NCI-H128 (cell line): ENCODE data around the gene DMAC2.
"Not testable (repeated sequence)": the region's sequence is repeated elsewhere in the genome, so short reads cannot be mapped to it uniquely, and the experiment has no call there.

ENCODE experiments used
- DNase-seq: peaks from one replicate; lab custom pipeline; 2025; ENCODE audit not compliant: unreplicated experiment; lab: John Stamatoyannopoulos, UW

The DMAC2 gene

DNA sequence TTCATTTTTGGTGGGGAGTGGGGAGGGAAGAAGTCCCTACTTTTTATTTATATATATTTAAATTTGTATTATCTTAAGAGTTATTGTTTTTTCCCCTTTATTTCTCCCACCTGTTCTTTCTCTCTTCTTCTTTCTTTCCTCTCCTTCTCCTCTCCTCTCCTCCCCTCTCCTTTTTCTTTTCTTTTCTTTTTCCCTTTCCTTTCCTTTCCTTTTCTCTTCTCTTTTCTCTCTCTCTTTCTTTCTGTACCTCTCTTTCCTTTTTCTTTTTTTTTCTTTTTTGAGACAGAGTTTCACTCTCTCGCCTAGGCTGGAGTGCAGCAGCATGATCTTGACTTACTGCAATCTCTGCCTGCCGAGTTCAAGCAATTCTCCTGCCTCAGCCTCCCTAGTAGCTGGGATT lies 40.2 kb downstream of the DMAC2 start:
- no peak for DNase-seq

DNA sequence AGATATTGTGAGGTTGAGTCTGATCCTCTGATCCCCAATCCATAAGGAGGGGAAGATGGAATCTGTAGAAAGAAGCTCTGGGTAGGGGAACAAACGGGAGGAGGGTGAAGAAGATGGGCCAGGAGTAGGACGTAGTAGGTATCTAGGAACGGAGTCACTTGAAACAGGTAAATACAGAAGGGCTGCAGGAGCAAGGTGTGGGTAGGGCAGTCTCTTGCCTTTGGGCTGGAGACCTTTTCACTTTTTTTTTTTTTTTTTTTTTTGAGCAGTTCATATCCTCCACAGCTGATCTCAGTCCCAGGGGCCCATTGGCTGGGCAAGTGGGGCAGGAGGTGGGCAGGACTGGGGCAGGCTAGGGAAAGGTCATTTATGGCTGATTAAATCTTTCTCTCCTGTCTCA lies 40.6 kb downstream of the DMAC2 start:
- no peak for DNase-seq

DNA sequence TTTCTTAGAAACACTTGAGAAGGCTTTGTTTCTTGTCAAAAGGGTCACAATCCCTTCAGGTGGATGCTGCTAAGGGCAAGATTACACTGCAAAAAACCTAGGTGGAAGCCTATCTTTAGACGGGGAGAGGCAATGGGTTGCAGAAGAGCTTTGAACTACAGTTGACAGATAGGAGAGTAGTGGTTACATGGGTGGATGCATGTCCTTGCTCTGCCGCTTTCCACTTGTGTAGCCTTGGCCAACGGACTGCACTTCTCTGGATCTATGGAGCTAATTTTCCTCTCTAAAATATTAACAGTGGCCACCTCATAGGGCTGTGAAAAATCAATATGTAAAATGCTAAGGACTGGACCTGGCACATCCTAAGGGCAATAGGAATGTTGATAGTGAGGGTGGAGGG lies 41.1 kb downstream of the DMAC2 start:
- DNase-seq, result no peak

DNA sequence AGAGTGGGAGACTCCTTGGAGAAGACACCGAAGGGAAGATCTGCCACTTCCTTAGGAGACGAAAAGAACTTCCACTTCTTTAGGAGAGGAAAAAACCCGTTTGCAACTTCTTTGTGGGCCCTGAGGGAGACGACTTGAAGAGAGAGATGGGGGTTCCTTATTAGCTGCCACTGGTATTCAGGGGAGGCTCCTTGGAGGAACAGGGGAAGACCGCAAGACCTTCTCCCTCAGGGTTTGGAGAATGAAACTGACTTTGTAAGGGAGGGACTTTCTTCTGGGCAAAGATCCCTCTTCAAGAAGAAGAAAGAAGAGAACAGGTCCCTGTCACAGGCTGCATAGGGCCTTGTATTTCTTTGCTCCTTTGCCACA lies 41.7 kb downstream of the DMAC2 start:
- DNase-seq, result no peak

DNA sequence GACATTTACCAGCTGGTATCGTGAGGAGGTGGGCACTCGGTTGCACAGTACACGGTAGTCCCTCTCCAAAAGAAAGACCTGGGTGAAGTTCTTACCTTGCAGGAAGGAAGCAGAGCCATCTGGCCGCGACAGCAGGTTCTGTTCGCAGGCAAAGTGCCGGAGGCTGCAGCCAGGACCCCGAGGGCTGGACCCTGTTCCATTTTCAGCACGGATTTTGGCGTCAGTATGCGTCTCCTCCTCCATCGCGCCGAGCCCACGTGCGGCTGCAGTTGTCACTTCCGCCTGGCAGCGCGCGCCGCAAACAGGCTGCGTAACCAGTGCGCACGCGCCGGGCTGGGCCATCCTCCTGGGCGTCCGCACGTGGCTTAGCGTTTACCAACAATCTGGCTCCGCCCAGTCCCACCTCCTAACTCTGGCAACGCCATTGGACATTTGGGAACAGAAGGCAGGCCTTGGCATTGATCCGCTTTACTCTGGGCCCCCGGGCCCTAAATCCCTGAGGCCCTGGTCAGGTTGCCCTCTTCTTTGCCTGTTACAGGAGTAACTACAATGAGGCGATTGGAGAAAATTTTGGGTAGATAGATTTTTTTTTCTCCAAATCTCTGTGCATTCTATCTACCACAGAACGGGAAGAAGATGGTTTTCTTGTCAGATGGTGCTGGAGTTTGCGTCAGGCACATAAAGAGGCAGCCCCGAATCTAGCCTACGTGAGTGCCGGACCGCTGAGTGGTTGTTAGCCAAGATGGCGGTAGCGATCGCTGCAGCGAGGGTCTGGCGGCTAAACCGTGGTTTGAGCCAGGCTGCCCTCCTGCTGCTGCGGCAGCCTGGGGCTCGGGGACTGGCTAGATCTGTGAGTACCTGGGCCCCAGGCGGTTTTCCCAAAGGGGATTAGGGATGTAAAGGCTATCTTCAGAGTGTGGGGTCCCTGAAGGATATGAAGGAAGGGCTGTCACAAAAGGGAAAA lies 42.3 kb downstream of the DMAC2 start, which contains the start of the genes BCKDHA and EXOSC5:
Gene BCKDHA (plus strand): TSS at position 733 of the 964 bp plus-strand sequence. CDS start 10 bp downstream, at position 743.
Gene EXOSC5 (minus strand): TSS at position 274 of the 964 bp plus-strand sequence. CDS start 31 bp downstream, at position 243.
- DNase-seq, result peak; percentile 99

DNA sequence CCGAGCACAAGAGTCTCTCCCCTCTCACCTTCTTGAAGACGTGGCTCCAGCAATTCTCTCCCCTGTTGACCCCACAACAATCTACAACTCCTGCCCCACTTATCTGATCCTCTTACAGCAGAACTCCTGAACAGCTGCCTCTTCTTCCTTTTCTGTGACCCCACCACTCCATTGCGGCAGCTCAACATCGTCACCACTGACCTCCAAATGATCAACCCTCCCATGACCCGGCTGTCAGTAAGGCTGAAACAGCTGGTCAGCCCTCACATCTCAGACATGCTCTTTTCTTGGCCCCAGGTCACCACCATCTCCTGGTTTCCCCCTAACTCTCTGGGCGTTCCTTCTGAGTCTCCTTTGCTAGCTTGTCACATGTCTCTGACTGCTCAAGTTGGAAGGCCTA lies 44.4 kb downstream of the DMAC2 start:
- DNase-seq, result no peak

DNA sequence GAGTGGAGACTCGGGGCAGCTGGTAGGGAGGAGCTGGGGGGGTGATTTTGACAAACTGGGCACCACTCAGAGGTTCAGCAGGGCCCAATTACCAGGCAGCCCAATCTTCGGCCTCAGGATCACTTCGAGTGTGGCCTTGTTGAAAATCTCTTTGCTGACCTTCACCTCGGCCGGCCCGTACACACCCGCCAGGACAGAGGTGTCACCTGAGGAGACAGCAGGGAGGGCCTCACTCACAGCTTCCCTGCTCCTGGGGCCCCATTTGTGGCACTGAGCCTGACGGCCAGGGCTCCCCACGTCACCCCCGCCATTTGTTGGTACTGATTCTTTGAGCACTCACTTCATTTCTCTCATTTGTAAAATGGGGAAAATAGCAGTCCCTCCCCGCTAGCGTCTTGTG lies 46.9 kb downstream of the DMAC2 start:
- no peak for DNase-seq

DNA sequence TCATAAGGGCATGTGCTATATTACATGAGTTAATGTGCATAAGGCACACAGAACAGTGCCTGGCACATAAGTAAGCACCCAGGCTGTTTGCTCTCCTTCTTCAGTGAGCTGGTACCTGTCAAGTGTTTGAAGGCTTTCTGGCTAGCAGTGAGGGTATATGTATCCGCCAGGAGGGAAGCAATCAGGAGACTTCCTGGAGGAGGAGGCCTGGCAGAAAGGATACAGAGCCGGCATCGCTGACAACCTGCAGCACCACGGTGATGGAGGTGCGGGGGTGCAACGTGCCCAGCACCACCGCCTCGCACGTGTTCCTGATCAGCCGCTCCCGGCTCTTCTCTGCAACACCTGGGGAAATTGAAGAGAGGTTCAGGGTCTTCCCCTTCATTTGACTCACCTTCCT lies 48.1 kb downstream of the DMAC2 start:
- DNase-seq, result no peak

DNA sequence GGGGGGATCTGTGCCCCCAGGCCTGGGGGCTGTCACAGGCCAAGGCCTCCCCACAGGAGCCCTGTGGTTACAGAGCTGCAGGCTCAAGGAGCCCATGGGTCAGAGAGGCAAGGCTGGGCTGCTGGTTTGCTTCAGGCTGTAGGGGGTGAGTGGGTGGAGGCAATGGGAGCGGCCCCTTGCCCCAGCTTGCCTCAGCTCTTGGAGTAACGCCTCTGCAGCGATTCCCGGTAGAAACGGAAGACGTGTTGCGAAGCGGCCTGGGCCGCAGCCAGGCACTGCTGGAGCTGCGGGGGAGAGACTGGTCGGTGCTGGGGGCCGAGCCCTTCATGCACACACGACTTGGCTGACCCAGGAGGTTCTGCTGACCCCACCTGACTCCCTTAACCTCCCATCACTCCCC lies 53.3 kb downstream of the DMAC2 start:
- DNase-seq, result no peak

DNA sequence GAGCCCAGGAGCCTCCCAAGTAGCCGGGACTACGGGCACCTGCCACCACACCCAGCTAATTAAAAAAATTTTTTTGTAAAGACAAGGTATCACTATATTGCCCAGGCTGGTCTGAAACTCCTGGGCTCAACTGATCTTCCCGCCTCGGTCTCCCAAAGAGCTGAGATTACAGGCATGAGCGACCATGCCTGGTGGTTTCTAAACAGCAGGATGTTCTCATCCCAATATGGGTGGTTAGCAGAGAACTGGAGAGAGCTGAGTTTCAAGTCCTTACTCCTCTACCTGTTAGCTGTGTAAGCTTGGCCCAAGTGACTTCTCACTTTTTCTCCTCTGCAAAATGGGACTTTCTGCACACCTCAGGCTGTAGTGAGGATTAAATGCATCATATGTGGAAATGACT lies 55.4 kb downstream of the DMAC2 start:
- DNase-seq, result no peak

DNA sequence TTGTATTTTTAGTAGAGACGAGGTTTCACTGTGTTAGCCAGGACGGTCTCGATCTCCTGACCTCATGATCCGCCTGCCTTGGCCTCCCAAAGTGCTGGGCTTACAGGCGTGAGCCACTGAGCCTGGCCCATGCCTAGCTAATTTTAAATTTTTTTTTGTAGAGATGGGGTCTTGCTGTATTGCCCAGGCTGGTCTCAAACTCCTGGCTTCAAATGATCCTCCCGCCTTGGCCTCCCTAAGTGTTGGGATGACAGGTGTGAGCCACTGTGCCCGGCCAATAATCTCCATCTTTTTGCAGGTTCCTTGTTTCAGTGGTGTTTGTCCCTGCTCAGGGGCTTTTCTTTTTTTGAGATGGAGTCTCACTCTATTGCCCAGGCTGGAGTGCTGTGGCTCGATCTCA lies 58.2 kb downstream of the DMAC2 start:
- not testable (repeated sequence) for DNase-seq
